Measurements from ENCODE around the gene EHBP1.
"Not testable (repeated sequence)": the region's sequence is repeated elsewhere in the genome, so short reads cannot be mapped to it uniquely, and the experiment has no call there.

EHBP1 gene

GRCh38 chr2:62736899-62737559 lies 31.5 kb downstream of the EHBP1 start:
- DNase-seq = no peak

GRCh38 chr2:62738981-62739936 lies 33.7 kb downstream of the EHBP1 start:
- no peak for DNase-seq

DNA sequence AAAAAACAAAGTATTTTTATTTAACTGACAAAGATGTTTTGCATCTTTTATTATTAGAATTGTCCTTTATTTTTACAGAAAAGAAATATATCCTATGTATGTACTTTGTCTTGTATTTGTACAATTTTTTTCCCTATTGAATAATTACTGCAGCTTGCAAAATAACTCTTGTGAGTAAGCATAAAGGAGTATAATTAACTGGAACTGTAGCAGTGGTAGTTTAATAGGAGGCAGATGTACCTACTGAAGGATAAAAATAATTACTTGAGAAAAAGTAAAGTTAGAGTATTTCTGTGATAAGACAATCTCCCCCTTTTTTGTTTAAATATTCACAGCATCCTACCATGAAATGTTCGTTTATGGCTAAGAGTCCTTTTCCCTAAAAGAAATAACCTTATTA lies 34.7 kb downstream of the EHBP1 start:
- DNase-seq = no peak

DNA sequence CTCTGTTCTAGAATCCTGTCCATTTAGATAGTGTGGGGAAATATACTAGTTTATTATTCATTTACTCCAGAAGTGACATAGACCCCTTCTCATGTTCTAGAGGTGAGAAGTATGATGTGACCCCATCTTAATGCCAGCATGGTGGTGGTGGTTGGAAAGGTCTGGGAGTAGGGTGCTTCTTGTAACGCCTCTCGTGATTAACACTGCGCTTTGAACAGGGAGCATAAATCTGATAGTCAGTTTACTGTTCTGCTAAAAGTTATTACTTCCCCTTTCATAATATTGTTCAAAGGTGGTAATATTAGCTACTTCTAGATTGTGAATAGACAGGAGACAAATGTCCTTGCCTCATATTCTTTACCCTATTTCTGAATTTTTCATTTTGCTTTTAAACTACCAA lies 35.6 kb downstream of the EHBP1 start:
- no peak for DNase-seq

GRCh38 chr2:62741954-62742722 lies 36.6 kb downstream of the EHBP1 start:
- DNase-seq = no peak

DNA sequence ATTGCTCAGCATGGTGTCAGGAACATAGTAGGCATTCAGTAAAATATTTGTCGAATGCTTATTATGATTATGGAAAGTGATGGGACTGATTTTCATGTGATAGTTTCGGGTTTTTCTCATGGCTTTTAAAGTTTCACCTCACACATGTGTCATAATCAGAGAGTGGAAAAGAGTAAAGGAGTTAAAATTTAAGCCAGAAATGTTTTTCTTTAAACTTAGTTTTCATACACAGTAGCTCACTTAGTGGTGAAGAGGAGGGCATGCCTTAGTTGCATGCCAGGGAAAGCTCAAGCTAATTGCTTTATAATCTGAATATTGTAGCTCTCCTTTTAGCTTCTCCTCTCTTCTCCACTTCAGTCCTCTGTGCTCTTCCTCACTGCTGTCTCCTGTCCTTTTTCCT lies 38.0 kb downstream of the EHBP1 start:
- no peak for DNase-seq

GRCh38 chr2:62744603-62745002 lies 39.1 kb downstream of the EHBP1 start:
- DNase-seq = no peak

DNA sequence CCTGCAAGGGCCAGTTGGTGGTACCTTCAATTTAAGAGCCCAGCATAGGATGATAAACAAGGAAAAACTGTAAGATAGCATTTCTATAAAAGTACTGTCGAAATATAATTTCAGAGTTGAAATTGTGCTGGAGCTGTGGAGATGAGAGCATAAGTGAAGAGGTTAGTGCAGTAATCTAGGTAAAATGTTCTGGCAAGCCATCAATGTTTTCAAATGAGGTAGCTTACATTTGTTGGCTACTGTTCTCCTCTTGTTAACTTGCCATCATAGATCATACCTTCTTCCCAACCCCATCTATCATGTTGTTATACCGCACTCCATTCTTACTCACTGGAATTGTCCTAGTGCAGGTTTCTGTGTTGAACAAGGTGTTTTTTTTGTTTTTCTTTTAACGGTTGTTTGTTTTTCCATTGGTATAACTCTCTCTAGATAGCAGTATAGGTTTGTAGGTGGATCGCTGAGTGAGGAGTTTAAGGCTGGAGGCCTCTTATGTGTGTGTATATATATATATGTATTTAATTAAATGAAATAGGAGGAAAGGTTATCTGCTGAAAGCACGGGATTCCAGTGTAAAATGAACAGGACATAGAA lies 40.5 kb downstream of the EHBP1 start:
- DNase-seq = no peak

GRCh38 chr2:62747169-62747568 lies 41.7 kb downstream of the EHBP1 start:
- DNase-seq = no peak

DNA sequence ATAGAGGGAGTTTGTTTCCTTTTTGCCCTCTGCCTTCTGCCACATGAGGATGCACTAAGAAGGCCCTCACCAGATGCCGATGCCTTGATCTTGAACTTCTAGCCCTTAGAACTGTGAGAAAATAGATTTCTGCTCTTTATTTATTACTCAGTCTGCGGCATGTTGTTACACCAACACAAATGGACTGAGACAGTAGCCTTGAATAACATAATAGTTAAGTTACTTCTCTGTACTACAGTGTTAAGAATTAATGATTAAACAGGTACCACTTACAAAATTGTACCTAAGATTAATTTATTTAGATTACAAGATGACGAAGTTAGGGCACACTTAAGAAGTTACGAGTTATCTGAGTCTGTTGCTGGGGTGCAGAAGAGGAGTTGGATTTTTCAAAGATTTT lies 42.4 kb downstream of the EHBP1 start:
- DNase-seq = no peak

GRCh38 chr2:62749111-62749510 lies 43.6 kb downstream of the EHBP1 start:
- not testable (repeated sequence) for DNase-seq

DNA sequence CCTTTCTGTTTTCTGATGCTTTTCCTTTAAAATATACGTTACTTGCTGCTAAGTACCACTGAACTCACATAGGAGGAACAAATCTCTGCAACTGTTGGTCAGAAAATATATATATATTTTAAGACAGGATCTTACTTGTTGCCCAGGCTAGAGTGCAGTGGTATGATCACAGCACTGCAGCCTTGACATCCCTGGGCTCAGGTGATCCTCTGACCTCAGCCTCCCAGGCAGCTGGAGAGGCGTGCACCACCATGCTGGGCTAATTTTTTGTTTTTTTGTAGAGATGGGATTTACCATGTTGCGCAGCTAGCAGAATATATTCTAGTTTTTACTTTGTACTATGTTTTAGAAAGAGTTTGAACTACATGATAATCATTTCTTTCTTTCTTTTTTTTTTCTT lies 51.5 kb downstream of the EHBP1 start:
- DNase-seq = no peak

- no peak for DNase-seq
These were observed 54.5 kb downstream of the EHBP1 start for GRCh38 chr2:62760026-62760425.

DNA sequence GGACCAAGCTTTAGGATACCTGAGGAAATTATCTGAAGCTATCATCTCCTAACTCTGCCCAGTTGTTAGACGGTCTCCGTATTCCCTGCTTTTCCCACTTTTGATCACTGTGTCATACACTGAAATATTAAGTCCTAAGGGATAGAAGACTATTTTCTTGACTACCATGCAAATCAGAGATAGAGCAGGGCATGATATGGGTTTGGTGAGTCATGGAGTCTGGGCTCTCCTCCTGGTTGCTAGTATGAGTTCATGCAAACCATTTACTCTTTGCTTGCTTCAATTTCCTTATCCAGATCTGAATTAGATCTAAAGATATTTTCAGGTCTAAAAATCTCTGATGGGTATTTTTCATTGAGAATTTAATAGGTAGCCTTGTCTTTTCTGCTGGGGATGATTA lies 55.0 kb downstream of the EHBP1 start:
- no peak for DNase-seq

DNA sequence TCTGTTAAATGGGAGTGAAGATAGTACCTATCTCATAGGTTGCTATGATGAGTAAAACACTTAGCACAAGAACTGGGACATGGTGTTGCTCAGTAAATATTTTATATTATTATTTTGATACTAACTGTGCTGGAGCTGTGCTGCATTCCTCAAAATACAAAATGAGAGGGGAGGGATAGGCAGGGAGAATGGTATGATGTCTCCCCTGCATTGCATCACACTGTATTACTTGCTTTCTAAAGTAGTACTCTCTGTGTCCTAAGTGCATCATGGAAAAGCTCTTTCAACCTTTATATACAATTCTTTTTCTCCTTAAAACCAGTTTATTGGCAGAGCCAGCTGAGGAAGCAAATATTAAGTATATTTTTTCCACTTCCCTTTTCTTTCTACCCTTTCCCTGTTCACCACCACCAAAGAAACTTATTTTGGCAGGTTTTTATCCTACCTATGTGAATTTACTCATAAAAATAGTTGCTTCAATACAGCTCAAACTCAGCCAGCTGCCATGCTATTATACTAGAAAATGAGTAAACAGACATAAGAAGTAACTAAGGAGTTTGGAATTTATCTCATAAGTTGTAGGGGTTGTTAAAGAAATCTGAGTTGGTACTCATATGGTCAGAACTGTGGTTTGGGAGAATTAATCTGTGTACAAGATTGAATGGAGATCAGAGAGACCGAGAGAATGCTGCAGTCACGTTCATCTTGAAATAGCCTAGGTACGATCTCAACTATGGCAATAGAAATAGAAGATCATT lies 60.3 kb downstream of the EHBP1 start:
- no peak for DNase-seq

DNA sequence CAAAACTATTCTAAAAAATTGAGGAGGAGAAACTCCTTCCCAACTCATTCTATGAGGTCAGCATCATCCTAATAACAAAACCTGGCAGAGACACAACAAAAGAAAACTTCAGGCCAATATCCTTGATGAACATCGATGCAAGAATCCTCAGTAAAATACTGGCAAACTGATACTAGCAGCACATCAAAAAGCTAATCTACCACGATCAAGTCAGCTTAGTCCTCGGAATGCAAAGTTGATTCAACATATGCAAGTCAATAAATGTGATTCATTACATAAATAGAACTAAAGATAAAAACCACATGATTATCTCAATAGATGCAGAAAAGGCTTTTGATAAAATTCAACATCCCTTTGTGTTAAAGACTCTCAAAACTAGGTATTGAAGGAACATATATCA lies 63.1 kb downstream of the EHBP1 start:
- no peak for DNase-seq

DNA sequence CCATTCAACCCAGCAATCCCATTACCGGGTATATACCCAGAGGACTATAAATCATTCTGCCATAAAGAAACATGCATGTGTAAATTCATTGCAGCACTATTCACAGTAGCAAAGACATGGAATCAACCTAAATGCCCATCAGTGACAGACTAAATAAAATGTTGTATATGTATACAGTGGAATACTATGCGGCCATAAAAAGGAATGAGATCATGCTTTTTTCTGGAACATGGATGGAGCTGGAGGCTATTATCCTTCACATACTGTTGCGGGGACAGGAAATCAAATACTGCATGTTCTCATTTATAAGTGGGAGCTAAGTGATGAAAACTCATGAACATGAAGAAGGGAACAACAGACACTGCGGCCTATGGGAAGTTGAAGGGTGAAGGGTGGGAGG lies 65.1 kb downstream of the EHBP1 start:
- no peak for DNase-seq

- DNase-seq = no peak
These were observed 69.2 kb downstream of the EHBP1 start for GRCh38 chr2:62774555-62775366.

DNA sequence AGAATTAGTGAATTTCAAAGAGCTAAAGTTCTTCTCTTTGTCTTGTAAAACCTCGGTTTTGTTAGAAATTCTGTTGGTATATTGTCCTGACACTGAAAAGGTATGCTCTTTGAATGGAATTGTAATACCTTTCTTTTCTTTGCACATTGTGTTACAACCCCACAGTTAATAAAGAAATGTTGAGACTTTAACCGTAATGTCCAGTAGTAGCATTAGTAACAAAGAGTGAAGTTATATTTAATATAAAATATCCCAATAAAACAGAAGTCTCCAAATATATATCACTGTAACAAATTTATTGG lies 69.8 kb downstream of the EHBP1 start:
- DNase-seq = no peak

GRCh38 chr2:62783679-62784078 lies 78.2 kb downstream of the EHBP1 start:
- DNase-seq = no peak

DNA sequence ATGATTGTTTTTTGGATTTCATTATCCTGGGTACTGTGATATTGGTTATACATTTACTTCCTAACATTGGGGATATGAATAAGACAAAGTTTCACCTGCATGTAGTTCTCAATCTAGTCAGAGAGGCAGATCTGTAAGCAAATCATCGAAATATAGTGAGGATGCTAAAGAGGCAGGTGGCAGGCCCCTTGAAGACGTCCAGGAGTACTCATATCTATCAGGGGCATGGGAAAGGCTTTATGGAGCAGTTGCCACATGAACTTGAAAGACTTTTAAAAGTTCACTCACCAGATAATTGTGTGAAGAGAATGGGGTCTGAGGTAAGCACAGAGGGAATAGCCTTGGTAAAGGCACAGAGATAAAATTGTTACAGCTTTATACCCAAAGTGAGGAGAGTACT lies 78.8 kb downstream of the EHBP1 start:
- DNase-seq = no peak

DNA sequence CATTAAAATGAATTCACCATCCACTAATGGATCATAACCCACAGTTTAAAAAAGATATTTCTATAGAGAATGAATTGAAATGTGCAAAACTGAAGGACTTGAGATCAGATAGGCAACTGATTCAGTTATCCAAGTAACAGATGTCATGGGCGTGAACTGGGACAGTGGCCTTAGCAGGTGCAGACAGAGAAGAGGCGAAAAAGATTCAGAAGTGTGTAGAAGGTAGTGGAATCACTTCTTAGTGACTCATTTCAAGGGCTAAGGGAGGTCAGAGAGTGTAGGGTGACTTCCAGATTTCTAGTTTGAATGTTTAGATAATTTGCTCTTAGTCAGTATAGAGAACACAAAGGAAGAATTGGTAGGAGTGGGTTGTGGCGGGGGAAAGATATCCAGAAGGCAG lies 79.7 kb downstream of the EHBP1 start:
- no peak for DNase-seq

Measured in GOT3 (cell line).